Trophoblast cell (in vitro differentiated cells and primary cell): ENCODE measurements around the gene INPP5D.

ENCODE experiments used
- DNase-seq, 2 donors: peaks; one replicate each; pipeline ENCODE4 v3.0.0-alpha.2; 2016
- H2AFZ ChIP-seq: 2 replicates; pipeline ENCODE4 v1.6.1; 2013; ENCODE audit warnings: low read length, moderate library complexity, mild to moderate bottlenecking; ENCODE audit not compliant: insufficient read depth, poor library complexity
- H2AK5ac ChIP-seq: 2 replicates; pipeline ENCODE4 v1.6.1; 2013; ENCODE audit warnings: mild to moderate bottlenecking, low read length
- H2BK120ac ChIP-seq: 2 replicates; pipeline ENCODE4 v1.6.1; 2013; ENCODE audit warnings: low read length, mild to moderate bottlenecking, moderate library complexity; ENCODE audit not compliant: insufficient read depth, poor library complexity
- H2BK12ac ChIP-seq: 2 replicates; pipeline ENCODE4 v1.6.1; 2013; ENCODE audit warnings: mild to moderate bottlenecking, low read length, moderate library complexity
- H2BK5ac ChIP-seq: 2 replicates; pipeline ENCODE4 v1.6.1; 2013; ENCODE audit warnings: low read length, low read depth, moderate library complexity, mild to moderate bottlenecking; ENCODE audit not compliant: poor library complexity
- H3K14ac ChIP-seq: 2 replicates; pipeline ENCODE4 v1.6.1; 2013; ENCODE audit warnings: mild to moderate bottlenecking, low read length
- H3K18ac ChIP-seq: 2 replicates; pipeline ENCODE4 v1.6.1; 2013; ENCODE audit warnings: mild to moderate bottlenecking, low read length
- H3K23ac ChIP-seq: 2 replicates; pipeline ENCODE4 v1.6.1; 2013; ENCODE audit warnings: low read length
- H3K27ac ChIP-seq: 2 replicates; pipeline ENCODE4 v1.5.1; 2013; ENCODE audit warnings: low read depth, mild to moderate bottlenecking, inconsistent platforms, low read length, moderate library complexity
- H3K27me3 ChIP-seq: 2 replicates; pipeline ENCODE4 v1.6.1; 2013; ENCODE audit warnings: inconsistent platforms, mild to moderate bottlenecking, low read length, moderate library complexity; ENCODE audit not compliant: insufficient read depth
- H3K36me3 ChIP-seq, 2 experiments: 1 replicate in 1 of 2; 2 replicates in 1 of 2; pipeline ENCODE4 v1.6.1; 2013; ENCODE audit warnings: low read length in 2 of 2, mild to moderate bottlenecking in 2 of 2, moderate library complexity in 1 of 2; ENCODE audit not compliant: insufficient read depth in 2 of 2, control insufficient read depth in 1 of 2
- H3K4ac ChIP-seq: 2 replicates; pipeline ENCODE4 v1.6.1; 2013; ENCODE audit warnings: low read depth, mild to moderate bottlenecking, low read length, moderate library complexity
- H3K4me1 ChIP-seq, 2 experiments: 1 replicate in 1 of 2; 2 replicates in 1 of 2; pipeline ENCODE4 v1.6.1; 2013; ENCODE audit warnings: low read length in 2 of 2, mild to moderate bottlenecking in 2 of 2, moderate library complexity in 1 of 2; ENCODE audit not compliant: insufficient read depth in 2 of 2, control insufficient read depth in 1 of 2
- H3K4me2 ChIP-seq: 2 replicates; pipeline ENCODE4 v1.6.1; 2013; ENCODE audit warnings: inconsistent platforms, mild to moderate bottlenecking, low read length, moderate library complexity
- H3K4me3 ChIP-seq: 2 replicates; pipeline ENCODE4 v1.5.1; 2013; ENCODE audit warnings: mild to moderate bottlenecking, low read depth, low read length, inconsistent platforms
- H3K79me1 ChIP-seq: one replicate; pipeline ENCODE4 v1.6.1; 2013; ENCODE audit warnings: low read length
- H3K79me2 ChIP-seq: 2 replicates; pipeline ENCODE4 v1.6.1; 2013; ENCODE audit warnings: low read length, mild to moderate bottlenecking; ENCODE audit not compliant: control insufficient read depth, insufficient read depth, poor library complexity
- H3K9ac ChIP-seq: 2 replicates; pipeline ENCODE4 v1.6.1; 2013; ENCODE audit warnings: mild to moderate bottlenecking, low read length
- H3K9me3 ChIP-seq: 2 replicates; pipeline ENCODE4 v1.6.1; 2013; ENCODE audit warnings: low read depth, mild to moderate bottlenecking, control low read depth, inconsistent platforms, low read length; ENCODE audit not compliant: insufficient read depth
- H4K12ac ChIP-seq: 2 replicates; pipeline ENCODE4 v1.6.1; 2013; ENCODE audit warnings: low read depth, mild to moderate bottlenecking, low read length, moderate library complexity
- H4K8ac ChIP-seq: 2 replicates; pipeline ENCODE4 v1.6.1; 2013; ENCODE audit warnings: low read depth, mild to moderate bottlenecking, low read length, moderate library complexity
- H4K91ac ChIP-seq: one replicate; pipeline ENCODE4 v1.6.1; 2013; ENCODE audit warnings: low read depth, mild to moderate bottlenecking, low read length, moderate library complexity
- WGBS: extraction: QIAGEN DNeasy Blood & Tissue Kit; methylation state at CpG from one replicate; pipeline ENCODE4 v1.1.7; 2013; ENCODE audit warnings: missing lambda C conversion rate; ENCODE audit not compliant: insufficient read length, insufficient coverage; ENCODE audit errors: extremely low coverage; 5-methylcytosine and 5-hydroxymethylcytosine counted together

INPP5D gene

GRCh38 chr2:233012301-233012971 lies 47.7 kb upstream of the INPP5D start:
- Histone ChIP-seq H3K18ac (no peak overlapping the region), H3K23ac (no peak overlapping the region), H3K14ac (no peak overlapping the region), H2BK120ac (no peak overlapping the region), H2BK5ac (no peak overlapping the region), H2BK12ac (no peak overlapping the region), H3K79me2 (no peaks in the 10 kb centered on the region), H3K27ac (no peak overlapping the region), H3K4me3 (peak overlapping the region; percentile 7), H3K9ac (no peak overlapping the region), H3K4me1 (no peaks in the 10 kb centered on the region), H3K27me3 (no peaks in the 10 kb centered on the region), H4K91ac (no peak overlapping the region), H3K36me3 (no peaks in the 10 kb centered on the region), H2AK5ac (no peak overlapping the region), H3K9me3 (peaks cover 2% of the 10 kb centered on the region), H2AFZ (no peak overlapping the region), H4K12ac (no peak overlapping the region), H3K79me1 (no peaks in the 10 kb centered on the region), H3K4ac (no peak overlapping the region), H4K8ac (no peak overlapping the region), H3K4me2 (no peak overlapping the region)
- DNase-seq, result no peak
- no CpG with 5 or more reads among the region's 12 CpGs for WGBS

GRCh38 chr2:233013027-233013461 lies 47.1 kb upstream of the INPP5D start, which contains the start of gene NGEF:
NGEF (minus strand) TSS chr2:233013256; CDS start chr2:232974890, 38,366 bp downstream.
- no peak within 1 kb of the TSS for H3K18ac ChIP-seq
- no peak within 1 kb of the TSS for H3K9ac ChIP-seq
- peak within 1 kb of the TSS; percentile 7 for H3K4me3 ChIP-seq
- no peaks in the 10 kb centered on the region for H3K36me3 ChIP-seq
- no peak for DNase-seq
- no peak within 1 kb of the TSS for H4K12ac ChIP-seq
- no peak within 1 kb of the TSS for H2BK5ac ChIP-seq
- H3K4ac ChIP-seq, result no peak within 1 kb of the TSS
- H3K9me3 ChIP-seq, result peaks cover 2% of the 10 kb centered on the region
- no peaks in the 10 kb centered on the region for H3K4me1 ChIP-seq
- H3K23ac ChIP-seq, result no peak within 1 kb of the TSS
- no peak within 1 kb of the TSS for H4K8ac ChIP-seq
- no peak within 1 kb of the TSS for H3K27ac ChIP-seq
- H2AK5ac ChIP-seq, result no peak within 1 kb of the TSS
- H3K79me2 ChIP-seq, result no peaks in the 10 kb centered on the region
- H3K27me3 ChIP-seq, result no peaks in the 10 kb centered on the region
- H2BK12ac ChIP-seq, result no peak within 1 kb of the TSS
- H2AFZ ChIP-seq, result no peak within 1 kb of the TSS
- no peak within 1 kb of the TSS for H3K14ac ChIP-seq
- no CpG with 5 or more reads among the region's 12 CpGs for WGBS
- H2BK120ac ChIP-seq, result no peak within 1 kb of the TSS
- no peak within 1 kb of the TSS for H4K91ac ChIP-seq
- no peak within 1 kb of the TSS for H3K4me2 ChIP-seq
- H3K79me1 ChIP-seq, result no peaks in the 10 kb centered on the region

GRCh38 chr2:233013650-233014049 lies 46.5 kb upstream of the INPP5D start:
- H3K79me1 ChIP-seq, result no peaks in the 10 kb centered on the region
- H3K4me3 ChIP-seq, result no peak overlapping the region
- no peaks in the 10 kb centered on the region for H3K27me3 ChIP-seq
- WGBS, result no CpG with 5 or more reads among the region's 1 CpG
- H4K12ac ChIP-seq, result no peak overlapping the region
- no peak overlapping the region for H2BK12ac ChIP-seq
- no peak overlapping the region for H3K9ac ChIP-seq
- no peak overlapping the region for H2BK120ac ChIP-seq
- no peak for DNase-seq
- no peaks in the 10 kb centered on the region for H3K36me3 ChIP-seq
- H3K23ac ChIP-seq, result no peak overlapping the region
- H4K91ac ChIP-seq, result no peak overlapping the region
- H3K4me2 ChIP-seq, result no peak overlapping the region
- no peak overlapping the region for H2BK5ac ChIP-seq
- no peak overlapping the region for H3K27ac ChIP-seq
- no peaks in the 10 kb centered on the region for H3K4me1 ChIP-seq
- no peak overlapping the region for H2AK5ac ChIP-seq
- H3K4ac ChIP-seq, result no peak overlapping the region
- H4K8ac ChIP-seq, result no peak overlapping the region
- H3K14ac ChIP-seq, result no peak overlapping the region
- peaks cover 2% of the 10 kb centered on the region for H3K9me3 ChIP-seq
- H2AFZ ChIP-seq, result no peak overlapping the region
- no peak overlapping the region for H3K18ac ChIP-seq
- H3K79me2 ChIP-seq, result no peaks in the 10 kb centered on the region

- H3K4me1 ChIP-seq, result no peaks in the 10 kb centered on the region
- H3K79me1 ChIP-seq, result no peaks in the 10 kb centered on the region
- no peak overlapping the region for H4K91ac ChIP-seq
- no peak overlapping the region for H2BK5ac ChIP-seq
- no peak overlapping the region for H3K18ac ChIP-seq
- H2AFZ ChIP-seq, result no peak overlapping the region
- H3K23ac ChIP-seq, result no peak overlapping the region
- no peaks in the 10 kb centered on the region for H3K79me2 ChIP-seq
- H2BK120ac ChIP-seq, result no peak overlapping the region
- no peak overlapping the region for H3K27ac ChIP-seq
- no peak overlapping the region for H4K8ac ChIP-seq
- no peaks in the 10 kb centered on the region for H3K27me3 ChIP-seq
- H3K9ac ChIP-seq, result no peak overlapping the region
- H2BK12ac ChIP-seq, result no peak overlapping the region
- no peak overlapping the region for H3K4ac ChIP-seq
- no CpG with 5 or more reads among the region's 1 CpG for WGBS
- no peak overlapping the region for H3K4me3 ChIP-seq
- H2AK5ac ChIP-seq, result no peak overlapping the region
- H3K14ac ChIP-seq, result no peak overlapping the region
- DNase-seq, result no peak
- H3K36me3 ChIP-seq, result no peaks in the 10 kb centered on the region
- H4K12ac ChIP-seq, result no peak overlapping the region
- peaks cover 2% of the 10 kb centered on the region for H3K9me3 ChIP-seq
- no peak overlapping the region for H3K4me2 ChIP-seq
Measured at GRCh38 chr2:233015019-233015645, 45.0 kb upstream of the INPP5D start.
